ENCODE data around the gene FGG. TPM values are rescaled to one million over a fixed set of nuclear protein-coding genes. Genes with fewer than 3 reads are reported as not detected.

Gene FGG
- total RNA-seq, 4 donors from 2014 or later = not detected

GRCh38 chr4:154573190-154573870, 39.1 kb downstream of the FGG start:
- no peak for TF ChIP-seq POLR2A (IDR thresholded peaks at IDR 0.05)
- TF ChIP-seq, protein P1, sequence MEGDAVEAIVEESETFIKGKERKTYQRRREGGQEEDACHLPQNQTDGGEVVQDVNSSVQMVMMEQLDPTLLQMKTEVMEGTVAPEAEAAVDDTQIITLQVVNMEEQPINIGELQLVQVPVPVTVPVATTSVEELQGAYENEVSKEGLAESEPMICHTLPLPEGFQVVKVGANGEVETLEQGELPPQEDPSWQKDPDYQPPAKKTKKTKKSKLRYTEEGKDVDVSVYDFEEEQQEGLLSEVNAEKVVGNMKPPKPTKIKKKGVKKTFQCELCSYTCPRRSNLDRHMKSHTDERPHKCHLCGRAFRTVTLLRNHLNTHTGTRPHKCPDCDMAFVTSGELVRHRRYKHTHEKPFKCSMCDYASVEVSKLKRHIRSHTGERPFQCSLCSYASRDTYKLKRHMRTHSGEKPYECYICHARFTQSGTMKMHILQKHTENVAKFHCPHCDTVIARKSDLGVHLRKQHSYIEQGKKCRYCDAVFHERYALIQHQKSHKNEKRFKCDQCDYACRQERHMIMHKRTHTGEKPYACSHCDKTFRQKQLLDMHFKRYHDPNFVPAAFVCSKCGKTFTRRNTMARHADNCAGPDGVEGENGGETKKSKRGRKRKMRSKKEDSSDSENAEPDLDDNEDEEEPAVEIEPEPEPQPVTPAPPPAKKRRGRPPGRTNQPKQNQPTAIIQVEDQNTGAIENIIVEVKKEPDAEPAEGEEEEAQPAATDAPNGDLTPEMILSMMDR (IDR thresholded peaks at IDR 0.05) = no peak
- H3K9me3 ChIP-seq = no peaks in the 10 kb centered on the region
- no peak overlapping the region for H3K4me3 ChIP-seq
- intact Hi-C loops (cut with DNase I) = no loop called here
- 82 to 85% methylated on average over 5 of the region's 5 CpGs for WGBS, 2 donors
- H3K27ac ChIP-seq = no peak overlapping the region
- H3K27me3 ChIP-seq = peaks cover 0 to 7% (median 0%) of the 10 kb centered on the region in 4 donors
- H3K4me1 ChIP-seq = no peaks in the 10 kb centered on the region
- no peaks in the 10 kb centered on the region for H3K36me3 ChIP-seq
- no peak for DNase-seq

- DNase-seq = no peak
- H3K4me1 ChIP-seq = no peaks in the 10 kb centered on the region
- no peak overlapping the region for H3K4me3 ChIP-seq
- H3K36me3 ChIP-seq = no peaks in the 10 kb centered on the region
- 85 to 87% methylated on average over 5 of the region's 5 CpGs for WGBS, 2 donors
- no peak for TF ChIP-seq POLR2A (IDR thresholded peaks at IDR 0.05)
- TF ChIP-seq, protein P1 (IDR thresholded peaks at IDR 0.05) = no peak
- intact Hi-C loops (cut with DNase I) = no loop called here
- no peak overlapping the region for H3K27ac ChIP-seq
- H3K27me3 ChIP-seq = no peaks in the 10 kb centered on the region
- H3K9me3 ChIP-seq = no peaks in the 10 kb centered on the region
These were observed 42.9 kb downstream of the FGG start for GRCh38 chr4:154569584-154569983.

GRCh38 chr4:154569028-154569427, 43.4 kb downstream of the FGG start:
- no peak for DNase-seq
- TF ChIP-seq POLR2A (IDR thresholded peaks at IDR 0.05) = no peak
- TF ChIP-seq, protein P1 (IDR thresholded peaks at IDR 0.05) = no peak
- Histone ChIP-seq H3K4me3 (no peak overlapping the region), H3K27ac (no peak overlapping the region), H3K36me3 (no peaks in the 10 kb centered on the region), H3K27me3 (no peaks in the 10 kb centered on the region), H3K9me3 (no peaks in the 10 kb centered on the region), H3K4me1 (no peaks in the 10 kb centered on the region)
- intact Hi-C loops (cut with DNase I) = no loop called here
- 9 to 15% methylated on average over 3 of the region's 3 CpGs for WGBS, 2 donors

DNA sequence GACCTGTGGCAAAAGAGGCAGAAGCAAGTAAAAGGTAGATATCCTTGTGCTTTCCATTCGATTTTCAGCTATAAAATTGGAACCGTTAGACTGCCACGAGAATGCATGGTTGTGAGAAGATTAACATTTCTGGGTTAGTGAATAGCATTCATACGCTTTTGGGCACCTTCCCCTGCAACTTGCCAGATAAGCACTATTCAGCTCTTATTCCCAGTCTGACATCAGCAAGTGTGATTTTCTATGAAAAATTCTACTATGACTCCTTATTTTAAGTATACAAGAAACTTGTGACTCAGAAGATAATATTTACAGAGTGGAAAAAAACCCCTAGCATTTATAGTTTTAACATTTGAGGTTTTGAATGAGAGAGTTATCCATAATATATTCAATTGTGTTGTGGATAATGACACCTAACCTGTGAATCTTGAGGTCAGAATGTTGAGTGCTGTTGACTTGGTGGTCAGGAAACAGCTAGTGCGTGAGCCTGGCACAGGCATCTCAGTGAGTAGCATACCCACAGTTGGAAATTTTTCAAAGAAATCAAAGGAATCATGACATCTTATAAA, 45.7 kb downstream of the FGG start:
- intact Hi-C loops (cut with DNase I) = no loop called here
- Histone ChIP-seq H3K4me3 (no peak overlapping the region), H3K4me1 (no peaks in the 10 kb centered on the region), H3K36me3 (no peaks in the 10 kb centered on the region), H3K9me3 (no peaks in the 10 kb centered on the region), H3K27ac (no peak overlapping the region), H3K27me3 (no peaks in the 10 kb centered on the region)
- 66 to 77% methylated on average over 5 of the region's 5 CpGs for WGBS, 2 donors
- TF ChIP-seq, protein P1 (IDR thresholded peaks at IDR 0.05) = no peak
- TF ChIP-seq POLR2A (IDR thresholded peaks at IDR 0.05) = no peak
- no peak for DNase-seq

DNA sequence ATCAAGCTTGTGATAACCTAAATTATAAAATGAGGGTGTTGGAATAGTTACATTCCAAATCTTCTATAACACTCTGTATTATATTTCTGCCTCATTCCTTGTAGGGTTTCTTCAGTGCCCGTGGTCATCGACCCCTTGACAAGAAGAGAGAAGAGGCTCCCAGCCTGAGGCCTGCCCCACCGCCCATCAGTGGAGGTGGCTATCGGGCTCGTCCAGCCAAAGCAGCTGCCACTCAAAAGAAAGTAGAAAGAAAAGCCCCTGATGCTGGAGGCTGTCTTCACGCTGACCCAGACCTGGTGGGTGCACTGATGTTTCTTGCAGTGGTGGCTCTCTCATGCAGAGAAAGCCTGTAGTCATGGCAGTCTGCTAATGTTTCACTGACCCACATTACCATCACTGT, 46.8 kb downstream of the FGG start:
- Histone ChIP-seq H3K4me1 (no peaks in the 10 kb centered on the region), H3K4me3 (no peak overlapping the region), H3K9me3 (no peaks in the 10 kb centered on the region), H3K27me3 (no peaks in the 10 kb centered on the region), H3K27ac (no peak overlapping the region), H3K36me3 (no peaks in the 10 kb centered on the region)
- 71 to 96% methylated on average over 3 to 4 of the region's 6 CpGs for WGBS, 2 donors
- TF ChIP-seq POLR2A (IDR thresholded peaks at IDR 0.05) = no peak
- TF ChIP-seq, protein P1 (IDR thresholded peaks at IDR 0.05) = no peak
- no peak for DNase-seq
- intact Hi-C loops (cut with DNase I) = no loop called here

Data from esophagus squamous epithelium (tissue), 5 donors.